NOMO-1 treated with DMSO at 0.1 percent for 48 hours (cell line): Measurements from ENCODE around the gene CECR2.

Experiments used
- DNase-seq: peaks from one replicate; lab custom pipeline; 2025; ENCODE audit not compliant: unreplicated experiment; lab: John Stamatoyannopoulos, UW

Gene CECR2

DNA sequence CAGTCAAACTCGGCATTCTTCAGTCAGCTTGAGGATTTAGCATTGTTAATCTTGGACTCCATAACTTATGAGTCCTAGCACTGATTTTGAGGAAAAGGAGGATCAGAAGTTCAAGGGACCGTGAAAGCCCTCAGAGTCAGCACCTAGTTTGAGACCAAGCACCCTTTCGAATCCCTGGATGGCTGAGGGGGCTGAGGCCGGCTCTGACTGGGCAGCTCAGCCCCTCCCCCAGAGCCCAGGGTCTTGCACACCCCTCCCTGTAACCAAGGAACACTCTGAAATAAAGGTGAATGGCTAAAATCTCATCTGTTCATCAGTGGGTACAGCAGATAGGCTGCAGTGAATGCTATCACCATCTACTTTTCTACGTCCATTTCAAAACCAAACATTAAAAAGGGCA lies 221.3 kb downstream of the CECR2 start:
- no peak for DNase-seq

DNA sequence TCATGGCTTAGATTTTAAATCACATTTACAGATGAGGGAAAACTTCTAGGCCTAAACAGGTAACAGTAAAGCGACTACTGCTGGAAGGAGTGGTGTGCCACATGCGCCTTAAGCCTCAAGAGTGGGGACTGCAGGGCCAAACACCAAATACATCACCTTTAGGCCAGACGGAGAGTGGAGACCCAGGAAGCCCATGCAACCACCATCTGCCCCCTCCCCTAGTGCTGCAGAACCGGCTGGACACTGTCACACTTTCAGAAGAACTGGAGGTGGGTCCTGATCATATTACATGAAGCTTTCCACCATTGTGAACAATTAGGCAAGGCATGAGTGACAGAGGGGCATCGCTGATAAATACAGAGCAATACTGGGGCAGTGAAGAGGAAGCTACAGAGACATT lies 222.9 kb downstream of the CECR2 start:
- no peak for DNase-seq

DNA sequence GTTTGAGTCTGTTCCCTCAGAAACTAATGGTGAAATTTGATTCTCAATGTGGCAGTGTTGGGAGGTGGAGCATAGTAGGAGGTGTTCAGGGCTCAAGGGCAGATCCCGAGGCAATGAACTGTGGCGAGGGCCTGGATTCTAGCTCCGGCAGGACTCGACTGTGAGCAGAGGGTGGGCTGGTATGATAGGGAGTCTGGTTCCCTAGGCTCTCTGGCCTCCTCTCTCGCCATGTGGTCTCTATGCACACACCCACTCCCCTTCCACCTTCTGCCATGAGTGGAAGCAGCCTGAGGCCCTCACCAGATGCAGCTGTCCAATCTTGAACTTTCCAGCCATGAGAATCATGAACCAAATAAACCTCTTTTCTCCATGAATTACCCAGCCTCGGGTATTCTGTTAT lies 227.0 kb downstream of the CECR2 start:
- DNase-seq = no peak

DNA sequence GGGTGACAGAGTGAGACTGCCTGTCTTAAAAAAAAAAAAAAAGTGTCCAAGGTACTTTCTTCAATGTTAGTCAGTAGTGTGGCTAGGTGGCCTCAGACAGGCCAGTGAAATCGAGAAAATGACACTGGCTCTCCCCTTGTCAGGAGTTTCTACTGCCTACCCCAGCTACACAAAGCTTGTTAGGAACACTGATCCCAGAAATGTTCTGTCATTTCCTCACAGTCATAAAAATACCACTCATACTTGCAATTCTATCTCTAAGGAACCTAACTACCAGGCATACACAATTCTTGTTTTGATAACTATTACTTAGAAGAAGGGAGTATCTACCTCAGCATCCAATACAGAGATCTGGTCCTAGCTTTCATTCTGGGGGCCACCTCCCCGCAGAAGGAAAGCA lies 228.0 kb downstream of the CECR2 start:
- no peak for DNase-seq

DNA sequence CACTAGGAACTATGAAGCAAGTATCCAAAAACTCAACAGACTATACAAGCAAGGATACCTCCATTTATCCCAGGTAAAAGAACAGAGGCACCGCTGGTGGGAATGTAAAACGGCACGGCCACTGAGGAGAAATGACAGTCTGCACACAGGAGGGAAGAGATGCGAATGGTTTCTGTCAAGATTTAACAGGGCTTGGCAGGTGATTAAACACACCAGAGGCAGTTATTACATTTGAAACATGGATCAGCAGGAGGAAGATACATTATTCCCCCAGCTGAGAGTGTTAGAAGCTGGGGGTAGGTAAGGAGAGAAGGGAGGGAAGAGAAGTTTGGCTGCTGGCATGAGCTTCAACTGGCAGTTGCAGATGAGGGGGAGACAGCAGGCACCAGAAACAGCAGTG lies 229.1 kb downstream of the CECR2 start:
- no peak for DNase-seq

DNA sequence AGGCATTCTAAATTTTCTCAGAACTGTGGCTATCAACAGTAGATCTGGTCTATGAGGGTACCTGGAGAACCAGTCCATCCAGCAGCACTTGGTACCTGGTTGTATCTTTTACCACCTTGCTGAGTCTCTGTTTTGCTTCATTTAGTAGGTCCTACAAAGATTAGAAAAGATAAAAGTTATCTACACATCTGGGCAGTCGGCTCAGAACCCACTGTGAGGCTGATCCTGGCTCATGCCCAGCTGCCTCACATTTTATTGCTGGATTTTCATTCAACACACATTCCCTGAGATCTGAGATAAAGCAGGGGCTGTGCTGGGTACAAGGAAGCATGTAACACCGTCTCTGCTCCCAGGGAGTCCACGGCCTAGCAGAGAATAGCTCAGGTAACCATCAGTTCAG lies 231.8 kb downstream of the CECR2 start:
- no peak for DNase-seq

DNA sequence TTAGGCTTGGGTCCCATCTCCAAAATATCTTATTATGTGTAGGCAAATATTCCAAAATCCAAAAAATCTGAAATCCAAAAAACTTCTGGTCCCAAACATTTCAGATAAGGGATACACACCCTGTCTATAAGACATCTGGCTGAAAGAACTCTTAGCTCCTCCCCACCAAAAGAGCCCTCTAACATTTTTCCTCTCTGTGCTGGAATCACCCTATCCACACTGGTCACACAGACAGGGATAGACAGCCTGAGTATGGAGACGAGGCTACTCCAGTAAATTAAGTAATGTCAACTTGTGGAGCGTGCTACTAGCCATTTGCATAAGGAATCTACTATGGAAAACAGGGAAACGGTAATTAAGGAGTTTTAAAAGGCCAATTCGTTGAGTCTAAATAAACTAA lies 234.4 kb downstream of the CECR2 start:
- DNase-seq = no peak

DNA sequence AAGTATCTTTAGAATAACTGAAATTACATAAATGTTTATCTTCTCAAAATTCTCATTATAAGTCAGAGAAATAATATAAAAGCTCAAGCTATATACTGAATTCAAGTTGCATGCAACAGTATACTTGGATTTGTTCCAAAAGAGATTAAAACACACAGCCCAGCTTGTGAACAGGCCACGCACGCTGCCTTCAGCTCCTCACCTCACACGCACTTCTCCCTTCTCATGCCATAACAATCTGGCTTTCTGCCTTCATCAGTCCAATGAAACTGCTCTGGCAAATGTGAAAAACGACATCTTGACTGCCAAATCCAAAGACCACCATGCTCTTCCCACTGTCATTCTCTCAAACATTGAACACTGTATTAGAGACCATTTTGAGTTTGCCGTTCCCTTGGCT lies 237.2 kb downstream of the CECR2 start:
- no peak for DNase-seq
